Measurements from ENCODE around the gene PGS1. TPM values are rescaled to one million over a fixed set of nuclear protein-coding genes. Genes with fewer than 3 reads are reported as not detected.

The PGS1 gene
- total and polyA plus RNA-seq, 2 of the 8 experiments (the other 6 are each of a cell fraction or from before 2014, with no cell fraction given) = 46.7 to 60.0 TPM

GRCh38 chr17:78372841-78373240, 5.6 kb upstream of the PGS1 start:
- Histone ChIP-seq H4K91ac (replicated peaks; ENCODE audit: insufficient read length, low read length) (peak overlapping the region; percentile 22), H3K4ac (replicated peaks; ENCODE audit: insufficient read length, low read depth, low read length) (no peak overlapping the region), H3K79me2 (ENCODE audit: control insufficient read depth in 1 of 2, insufficient read depth in 2 of 2, low read length in 2 of 2) (no peaks in the 10 kb centered on the region), H3K18ac (ENCODE audit: extremely low read depth, low read length) (peak overlapping the region; percentile 85), H2AFZ (ENCODE audit: low read length) (no peak overlapping the region), H2AK5ac (ENCODE audit: low read depth, low read length) (peak overlapping the region; percentile 4; the same call in 1 of the 2 replicates), H4K8ac (ENCODE audit: extremely low read depth, insufficient read depth, low read length) (peak overlapping the region; percentile 79; the same call in 1 of the 2 replicates), H2BK20ac (ENCODE audit: low read length) (peak overlapping the region; percentile 91; the same call in 1 of the 2 replicates), H3K27me3 (replicated peaks in 1 of 4; ENCODE audit: control insufficient read depth in 3 of 4, extremely low read depth in 1 of 4, insufficient read depth in 3 of 4, low read length in 3 of 4) (no peaks in the 10 kb centered on the region), H3K23ac (ENCODE audit: insufficient read length) (no peak overlapping the region), H3K4me3 (ENCODE audit: extremely low read depth in 1 of 4, insufficient read depth in 2 of 4, low read depth in 3 of 4, low read length in 4 of 4) (no peak overlapping the region), H2BK120ac (replicated peaks; ENCODE audit: low read depth, low read length) (peak overlapping the region; percentile 79), H3K23me2 (ENCODE audit: low read depth, low read length) (no peaks in the 10 kb centered on the region), H2BK12ac (ENCODE audit: low read depth, low read length) (peak overlapping the region; percentile 88), H4K20me1 (replicated peaks in 1 of 2; ENCODE audit: control insufficient read depth in 1 of 2, insufficient read depth in 2 of 2, low read length in 2 of 2) (no peaks in the 10 kb centered on the region), H3K36me3 (ENCODE audit: control insufficient read depth in 2 of 4, insufficient read depth in 4 of 4, low read length in 3 of 4) (no peaks in the 10 kb centered on the region), H3K4me2 (ENCODE audit: insufficient read depth in 1 of 2, low read depth in 2 of 2, low read length in 2 of 2) (no peak overlapping the region), H2BK15ac (ENCODE audit: low read length) (no peak overlapping the region; the same call in 1 of the 2 replicates), H3K9me3 (ENCODE audit: insufficient read depth in 2 of 2, low read depth in 1 of 2, low read length in 1 of 2) (no peaks in the 10 kb centered on the region), H3K14ac (ENCODE audit: insufficient read length) (no peak overlapping the region), H3K56ac (replicated peaks; ENCODE audit: insufficient read length, low read depth, low read length) (no peak overlapping the region), H2BK5ac (ENCODE audit: low read depth, low read length) (peak overlapping the region; percentile 71), H4K5ac (ENCODE audit: insufficient read length, low read depth, low read length) (peak overlapping the region; percentile 44), H3K27ac (ENCODE audit: low read depth, low read length) (peak overlapping the region; percentile 59; the same call in 1 of the 2 replicates), H3K79me1 (ENCODE audit: low read depth, low read length) (no peaks in the 10 kb centered on the region), H3K9ac (replicated peaks in 1 of 4; ENCODE audit: extremely low read depth in 1 of 4, low read depth in 3 of 4, low read length in 3 of 4) (peak overlapping the region in 1 of 4 experiments; percentile 2; a peak in 1 of 7 replicates), H3K4me1 (replicated peaks in 1 of 4; ENCODE audit: control insufficient read depth in 3 of 4, insufficient read depth in 4 of 4, low read length in 3 of 4) (peaks cover 30 to 46% (median 33%) of the 10 kb centered on the region in 4 experiments)
- POLR2A ChIA-PET (ENCODE audit: partially characterized antibody) = interaction anchor here (0.9 to 1.5 kb wide), 5 partner anchors 18 to 118 kb away, joined by 3 to 4 read pairs (median 4); no protein-coding TSS in a partner anchor
- DNase-seq (ENCODE audit: low read depth in 1 of 2, low spot score in 2 of 2) = no peak
- WGBS, 2 experiments (ENCODE audit: extremely low coverage in 1 of 2, insufficient coverage in 1 of 2, insufficient read length in 1 of 2, insufficient replicate concordance in 2 of 2, low coverage in 1 of 2, low lambda C conversion rate in 2 of 2, missing lambda C conversion rate in 1 of 2) = 87% methylated on average over 5 of the region's 5 CpGs; no CpG with 5 or more reads in 1 of the 2 experiments
- TF ChIP-seq FOSL1 (IDR thresholded peaks at IDR 0.05; ENCODE audit: insufficient read depth, low read depth, low read length) = no peak
- no peak for TF ChIP-seq YY1 (IDR thresholded peaks at IDR 0.05; ENCODE audit: low read depth, low read length)
- no peak for TF ChIP-seq BACH1 (IDR thresholded peaks at IDR 0.05; ENCODE audit: low read length)
- no peak for TF ChIP-seq MAX (IDR thresholded peaks at IDR 0.05)
- no peak for FAIRE-seq
- CTCF ChIA-PET (ENCODE audit: partially characterized antibody) = interaction anchor here (0.6 to 20.5 kb wide), 9 partner anchors 17 to 122 kb away, joined by 3 to 257 read pairs (median 4); no protein-coding TSS in a partner anchor
